ENCODE results near the gene CNN3. TPM values are rescaled to one million over a fixed set of nuclear protein-coding genes. Genes with fewer than 3 reads are reported as not detected.

CNN3 gene
- polyA plus RNA-seq, 1 of the 3 experiments (the other 2 are of a cell fraction) = 204 TPM

- Histone ChIP-seq H3K4me3 (ENCODE audit: low read depth in 2 of 2, low read length in 1 of 2) (no peak overlapping the region), H3K27ac (ENCODE audit: low read depth in 2 of 2, low read length in 1 of 2) (peak overlapping the region; percentile 46 to 99; a peak in 3 of 4 replicates), H3F3A (replicated peaks; ENCODE audit: insufficient read depth) (peaks cover 4% of the 10 kb centered on the region), H3K4me1 (ENCODE audit: control insufficient read depth in 1 of 2, insufficient read depth in 2 of 2, low read depth in 1 of 2, low read length in 1 of 2) (peaks cover 0 to 38% of the 10 kb centered on the region in 2 experiments; a peak in 2 of 4 replicates), H3K9me2 (no peaks in the 10 kb centered on the region), H3K4me2 (no peak overlapping the region), H4K20me1 (ENCODE audit: insufficient read depth) (no peaks in the 10 kb centered on the region), H3K79me2 (ENCODE audit: insufficient read depth) (no peaks in the 10 kb centered on the region), H3K9me3 (no peaks in the 10 kb centered on the region), H2AFZ (ENCODE audit: low read depth) (no peak overlapping the region), H3K9ac (no peak overlapping the region), H3K27me3 (ENCODE audit: insufficient read depth) (no peaks in the 10 kb centered on the region), H3K36me3 (replicated peaks in 1 of 2; ENCODE audit: control insufficient read depth in 1 of 2, insufficient read depth in 2 of 2, low read length in 1 of 2) (no peaks in the 10 kb centered on the region)
- CTCF ChIA-PET = interaction anchor here (0.6 to 2.5 kb wide), 9 partner anchors 14 to 96 kb away, joined by 3 to 15 read pairs (median 5); partner anchors contain the start of gene CNN3
- 32% methylated on average over 4 of the region's 4 CpGs for WGBS (ENCODE audit: low lambda C conversion rate)
- POLR2A ChIA-PET = interaction anchor here (1.1 to 3.1 kb wide), 2 partner anchors 22 to 95 kb away, joined by 5 to 20 read pairs; partner anchors contain the start of gene CNN3
- peak; percentile 68 for DNase-seq
- TF ChIP-seq GABPA (IDR thresholded peaks at IDR 0.05; ENCODE audit: low read depth) (no peak), SIN3A (IDR thresholded peaks at IDR 0.05; ENCODE audit: borderline replicate concordance, low read depth, low read length) (no peak), FOXM1 (IDR thresholded peaks at IDR 0.05; ENCODE audit: low read depth) (peak; percentile 78; the same call in 1 of the 2 replicates), RAD21 (IDR thresholded peaks at IDR 0.05; ENCODE audit: low read length) (peak; percentile 21; the same call in 1 of the 2 replicates), TEAD4 (IDR thresholded peaks at IDR 0.05; ENCODE audit: borderline replicate concordance, insufficient read depth) (peak; percentile 58; the same call in 1 of the 2 replicates), SMC3 (IDR thresholded peaks at IDR 0.05; ENCODE audit: low read depth, low read length) (no peak), PBX3 (IDR thresholded peaks at IDR 0.05) (peak; percentile 75), ELF1 (IDR thresholded peaks at IDR 0.05) (no peak; the same call in 1 of the 2 replicates), EZH2phosphoT487 (IDR thresholded peaks at IDR 0.05; ENCODE audit: borderline replicate concordance, low read depth) (no peak), MXI1 (IDR thresholded peaks at IDR 0.05; ENCODE audit: low read depth, low read length) (no peak), NRF1 (IDR thresholded peaks at IDR 0.05; ENCODE audit: low read depth, low read length) (no peak), YY1 (IDR thresholded peaks at IDR 0.05; ENCODE audit: low read depth) (no peak), REST (IDR thresholded peaks at IDR 0.05; ENCODE audit: low read depth, low read length) (no peak), FOXJ3 (CRISPR knock-in tag; IDR thresholded peaks at IDR 0.05) (peak; percentile 90), TAF1 (IDR thresholded peaks at IDR 0.05; ENCODE audit: borderline replicate concordance, low read depth, low read length) (no peak), POLR2AphosphoS5 (IDR thresholded peaks at IDR 0.05; ENCODE audit: low read depth, low read length) (peak; percentile 51; the same call in 1 of the 2 replicates), CHD2 (IDR thresholded peaks at IDR 0.05; ENCODE audit: low read length, partially characterized antibody) (peak; percentile 77), JUND (IDR thresholded peaks at IDR 0.05) (peak; percentile 87), RCOR1 (IDR thresholded peaks at IDR 0.05; ENCODE audit: low read length) (peak; percentile 79), RFX5 (IDR thresholded peaks at IDR 0.05; ENCODE audit: low read length) (no peak)
- TF ChIP-seq, protein P1, sequence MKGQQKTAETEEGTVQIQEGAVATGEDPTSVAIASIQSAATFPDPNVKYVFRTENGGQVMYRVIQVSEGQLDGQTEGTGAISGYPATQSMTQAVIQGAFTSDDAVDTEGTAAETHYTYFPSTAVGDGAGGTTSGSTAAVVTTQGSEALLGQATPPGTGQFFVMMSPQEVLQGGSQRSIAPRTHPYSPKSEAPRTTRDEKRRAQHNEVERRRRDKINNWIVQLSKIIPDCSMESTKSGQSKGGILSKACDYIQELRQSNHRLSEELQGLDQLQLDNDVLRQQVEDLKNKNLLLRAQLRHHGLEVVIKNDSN (IDR thresholded peaks at IDR 0.05; ENCODE audit: borderline replicate concordance, low read depth) = no peak
- TF ChIP-seq, protein P2, sequence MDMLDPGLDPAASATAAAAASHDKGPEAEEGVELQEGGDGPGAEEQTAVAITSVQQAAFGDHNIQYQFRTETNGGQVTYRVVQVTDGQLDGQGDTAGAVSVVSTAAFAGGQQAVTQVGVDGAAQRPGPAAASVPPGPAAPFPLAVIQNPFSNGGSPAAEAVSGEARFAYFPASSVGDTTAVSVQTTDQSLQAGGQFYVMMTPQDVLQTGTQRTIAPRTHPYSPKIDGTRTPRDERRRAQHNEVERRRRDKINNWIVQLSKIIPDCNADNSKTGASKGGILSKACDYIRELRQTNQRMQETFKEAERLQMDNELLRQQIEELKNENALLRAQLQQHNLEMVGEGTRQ (IDR thresholded peaks at IDR 0.05; ENCODE audit: borderline replicate concordance, low read depth, low read length) = no peak
- TF ChIP-seq, protein P3, sequence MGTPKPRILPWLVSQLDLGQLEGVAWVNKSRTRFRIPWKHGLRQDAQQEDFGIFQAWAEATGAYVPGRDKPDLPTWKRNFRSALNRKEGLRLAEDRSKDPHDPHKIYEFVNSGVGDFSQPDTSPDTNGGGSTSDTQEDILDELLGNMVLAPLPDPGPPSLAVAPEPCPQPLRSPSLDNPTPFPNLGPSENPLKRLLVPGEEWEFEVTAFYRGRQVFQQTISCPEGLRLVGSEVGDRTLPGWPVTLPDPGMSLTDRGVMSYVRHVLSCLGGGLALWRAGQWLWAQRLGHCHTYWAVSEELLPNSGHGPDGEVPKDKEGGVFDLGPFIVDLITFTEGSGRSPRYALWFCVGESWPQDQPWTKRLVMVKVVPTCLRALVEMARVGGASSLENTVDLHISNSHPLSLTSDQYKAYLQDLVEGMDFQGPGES (IDR thresholded peaks at IDR 0.05; ENCODE audit: low read depth, low read length) = no peak
Observed at GRCh38 chr1:94949681-94950661, 23.1 kb upstream of the CNN3 start.
